GM12878 (cell line): Measurements from ENCODE around the gene PDE6B. TPM values are rescaled to one million over a fixed set of nuclear protein-coding genes. Genes with fewer than 3 reads are reported as not detected.

Source experiments
- ATAC-seq: fragments of 200-7000 bp; cut with Tn5 transposase; 3 replicates; pipeline ENCODE4 v1.9.1; 2020; ENCODE audit warnings: mild to moderate bottlenecking, moderate library complexity
- BruUV-seq: library from RNA; stranded (reverse); fragments of 400-500 nt; replicated peaks from 2 replicates; lab custom pipeline; 2021; lab: Mats Ljungman, UMichigan
- CTCF ChIA-PET: fragments of 300-600 bp; sonication (Branson Sonifier 250); formaldehyde crosslinking; extraction: SDS; loops from one replicate; lab custom pipeline; 2021; ENCODE audit warnings: inconsistent platforms; lab: Yijun Ruan, JAX
- POLR2A ChIA-PET: fragments of 350-600 bp; formaldehyde crosslinking; extraction: SDS; loops from one replicate; lab custom pipeline; 2021; ENCODE audit warnings: inconsistent platforms; lab: Charles Lee
- RAD21 ChIA-PET: fragments of 300-600 bp; sonication (Branson Sonifier 250); formaldehyde crosslinking; loops from one replicate; lab custom pipeline; 2023; ENCODE audit warnings: antibody characterized with exemption; ENCODE audit not compliant: unreplicated experiment; lab: Charles Lee
- SMC1A ChIA-PET: fragments of 300-600 bp; sonication (Branson Sonifier 250); formaldehyde crosslinking; loops from one replicate; lab custom pipeline; 2023; ENCODE audit not compliant: unreplicated experiment, uncharacterized antibody; lab: Charles Lee
- DNase-seq: peaks from one replicate; pipeline ENCODE4 v3.0.0-alpha.2; 2011; ENCODE audit warnings: low read depth, low spot score
- FAIRE-seq: peaks from 3 replicates; lab custom pipeline; 2011; peaks lifted over from hg19 to GRCh38; lab: Jason Lieb, UNC
- H2AFZ ChIP-seq: 2 replicates; pipeline ENCODE4 v1.6.0; 2011; ENCODE audit warnings: low read depth, low read length, control low read depth; ENCODE audit not compliant: control insufficient read depth
- H3K27ac ChIP-seq: 2 replicates; pipeline ENCODE4 v1.5.1; 2011; ENCODE audit warnings: control low read depth; ENCODE audit not compliant: control insufficient read depth, insufficient read depth
- H3K27me3 ChIP-seq, 2 experiments: replicated peaks in 1 of 2; 2 replicates each; pipeline versions ENCODE4 v1.6.0 to v1.6.1; 2011; ENCODE audit warnings: low read length in 1 of 2; ENCODE audit not compliant: control insufficient read depth in 2 of 2, insufficient read depth in 2 of 2
- H3K36me3 ChIP-seq, 2 experiments: 2 replicates each; pipeline ENCODE4 v1.5.1; 2011; ENCODE audit warnings: low read length in 1 of 2; ENCODE audit not compliant: control insufficient read depth in 2 of 2, insufficient read depth in 2 of 2
- H3K4me1 ChIP-seq: 2 replicates; pipeline ENCODE4 v1.6.1; 2011; ENCODE audit warnings: mild to moderate bottlenecking, low read length, moderate library complexity, mixed read lengths; ENCODE audit not compliant: control insufficient read depth, insufficient read depth
- H3K4me2 ChIP-seq: 2 replicates; pipeline ENCODE4 v1.6.0; 2011; ENCODE audit warnings: control low read depth; ENCODE audit not compliant: control insufficient read depth, insufficient read depth
- H3K4me3 ChIP-seq: fragments of 200-600 bp; sonication (generic); 2 replicates; pipeline ENCODE4 v1.5.1; 2016
- H3K79me2 ChIP-seq: 2 replicates; pipeline ENCODE4 v1.6.0; 2011; ENCODE audit warnings: low read length; ENCODE audit not compliant: control insufficient read depth, insufficient read depth
- H3K9ac ChIP-seq: 2 replicates; pipeline ENCODE4 v1.8.0; 2011; ENCODE audit warnings: low read length, control low read depth, mixed read lengths; ENCODE audit not compliant: control insufficient read depth, insufficient read depth
- H3K9me3 ChIP-seq: replicated peaks from 3 replicates; pipeline ENCODE4 v1.5.1; 2011; ENCODE audit warnings: mild to moderate bottlenecking, low read length; ENCODE audit not compliant: control insufficient read depth, insufficient read depth
- H4K20me1 ChIP-seq: 2 replicates; pipeline ENCODE4 v1.6.0; 2011; ENCODE audit not compliant: control insufficient read depth, insufficient read depth
- ASH2L ChIP-seq: fragments of 300-600, 200-600 bp; sonication (generic); IDR thresholded peaks from 2 replicates; pipeline ENCODE4 v1.6.1; 2017; ENCODE audit warnings: low read depth, mild to moderate bottlenecking, borderline replicate concordance
- ESRRA ChIP-seq: IDR thresholded peaks from 2 replicates; pipeline ENCODE4 v1.6.1; 2012; ENCODE audit warnings: mild to moderate bottlenecking, low read length, improper control_type of control experiment
- HDAC6 ChIP-seq: fragments of 200-600 bp; sonication (generic); IDR thresholded peaks from one replicate; pipeline ENCODE4 v1.8.0; 2017; ENCODE audit warnings: antibody characterized with exemption; ENCODE audit not compliant: unreplicated experiment
- NFIC ChIP-seq: IDR thresholded peaks from 2 replicates; pipeline ENCODE4 v1.6.1; 2012; ENCODE audit warnings: low read depth, mild to moderate bottlenecking, inconsistent platforms, low read length, moderate library complexity
- RCOR1 ChIP-seq: conservative IDR thresholded peaks from 2 replicates; pipeline ENCODE4 v1.6.1; 2012; ENCODE audit warnings: low read depth, low read length, improper control_type of control experiment
- TCF3 ChIP-seq: IDR thresholded peaks from 2 replicates; pipeline ENCODE4 v1.6.1; 2012; ENCODE audit warnings: low read depth, mild to moderate bottlenecking, low read length, borderline replicate concordance; ENCODE audit not compliant: insufficient read depth
- WGBS: methylation state at CpG from one replicate; pipeline ENCODE4 v1.1.6; 2016; ENCODE audit warnings: low lambda C conversion rate; ENCODE audit not compliant: insufficient replicate concordance, insufficient coverage; ENCODE audit errors: missing lambda C conversion rate; 5-methylcytosine and 5-hydroxymethylcytosine counted together
- in situ Hi-C: fragments of 300-500 bp; cut with MboI; formaldehyde crosslinking; loops from 9 replicates; pipeline ENCODE4 v1.14.3; 2018; ENCODE audit warnings: mixed read lengths
- intact Hi-C: fragments of 100-400 bp; cut with micrococcal nuclease; formaldehyde crosslinking; loops from one replicate; pipeline ENCODE4 v1.14.2; 2022; ENCODE audit not compliant: unreplicated experiment
- polyA plus RNA-seq, 11 experiments: library from polyadenylated mRNA; depleted of rRNA in 4 of 11; unstranded in 6 of 11; stranded (reverse) in 5 of 11; fragments of >200 nt; fragmentation: Nextera tagmentation in 4 of 11; fragmentation: Illumina TruSeq in 1 of 11; extraction: Ambion mirVana in 4 of 11; extraction: Trizol in 1 of 11; gene quantifications; 1 replicate in 1 of 11; 2 replicates in 10 of 11; pipeline versions ENCODE4 v1.2.1 to v1.2.3, GENCODE V29; 2011 to 2016; ENCODE audit warnings: inconsistent platforms in 2 of 11, missing spikeins in 2 of 11, low read depth in 1 of 11
- total RNA-seq, 4 experiments: library from RNA; depleted of rRNA in 3 of 4; stranded (reverse); fragments of >200 nt in 3 of 4; fragmentation: Illumina TruSeq in 1 of 4; extraction: Trizol in 1 of 4; gene quantifications; 2 replicates each; pipeline versions ENCODE4 v1.2.1 to v1.2.3, GENCODE V29; 2013 to 2021
- TF ChIP-seq, protein P1 (sequence below): fragments of 450-650 bp; IDR thresholded peaks from 2 replicates; pipeline ENCODE4 v1.6.1; 2017; ENCODE audit warnings: mild to moderate bottlenecking, moderate library complexity

Gene PDE6B
- total and polyA plus RNA-seq, 10 of the 15 experiments (the other 5 are each of a cell fraction or from before 2014, with no cell fraction given) = 2.6 to 6.4 (median 3.8) TPM

DNA sequence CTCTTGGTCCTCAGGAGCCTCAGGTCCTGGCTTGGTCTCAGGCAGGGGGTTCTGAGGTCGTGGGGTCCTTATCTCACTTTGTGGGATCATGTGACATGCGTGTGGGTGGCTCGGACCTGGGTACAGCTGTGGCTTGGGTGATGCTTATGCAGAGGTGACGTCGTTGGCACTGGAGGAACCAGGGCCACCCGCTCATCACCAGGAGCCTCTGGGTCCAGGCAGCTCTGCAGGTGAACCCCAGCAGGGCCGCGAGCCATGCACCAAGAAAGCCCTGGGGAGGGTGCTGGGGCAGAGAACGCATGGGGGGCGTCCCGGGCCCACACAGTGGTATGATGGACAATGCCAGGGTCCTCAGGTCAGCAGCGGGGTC is 40.0 kb downstream of the PDE6B start:
- DNase-seq (no peak), FAIRE-seq (no peak), ATAC-seq (no peak)
- H3K27me3 ChIP-seq = no peaks in the 10 kb centered on the region
- peaks cover 3% of the 10 kb centered on the region for H3K79me2 ChIP-seq
- no peak overlapping the region for H3K4me3 ChIP-seq
- H2AFZ ChIP-seq = no peak overlapping the region
- H3K36me3 ChIP-seq = no peaks in the 10 kb centered on the region
- RAD21 ChIA-PET = no interaction called here
- no peak for TF ChIP-seq NFIC
- TF ChIP-seq, protein P1, sequence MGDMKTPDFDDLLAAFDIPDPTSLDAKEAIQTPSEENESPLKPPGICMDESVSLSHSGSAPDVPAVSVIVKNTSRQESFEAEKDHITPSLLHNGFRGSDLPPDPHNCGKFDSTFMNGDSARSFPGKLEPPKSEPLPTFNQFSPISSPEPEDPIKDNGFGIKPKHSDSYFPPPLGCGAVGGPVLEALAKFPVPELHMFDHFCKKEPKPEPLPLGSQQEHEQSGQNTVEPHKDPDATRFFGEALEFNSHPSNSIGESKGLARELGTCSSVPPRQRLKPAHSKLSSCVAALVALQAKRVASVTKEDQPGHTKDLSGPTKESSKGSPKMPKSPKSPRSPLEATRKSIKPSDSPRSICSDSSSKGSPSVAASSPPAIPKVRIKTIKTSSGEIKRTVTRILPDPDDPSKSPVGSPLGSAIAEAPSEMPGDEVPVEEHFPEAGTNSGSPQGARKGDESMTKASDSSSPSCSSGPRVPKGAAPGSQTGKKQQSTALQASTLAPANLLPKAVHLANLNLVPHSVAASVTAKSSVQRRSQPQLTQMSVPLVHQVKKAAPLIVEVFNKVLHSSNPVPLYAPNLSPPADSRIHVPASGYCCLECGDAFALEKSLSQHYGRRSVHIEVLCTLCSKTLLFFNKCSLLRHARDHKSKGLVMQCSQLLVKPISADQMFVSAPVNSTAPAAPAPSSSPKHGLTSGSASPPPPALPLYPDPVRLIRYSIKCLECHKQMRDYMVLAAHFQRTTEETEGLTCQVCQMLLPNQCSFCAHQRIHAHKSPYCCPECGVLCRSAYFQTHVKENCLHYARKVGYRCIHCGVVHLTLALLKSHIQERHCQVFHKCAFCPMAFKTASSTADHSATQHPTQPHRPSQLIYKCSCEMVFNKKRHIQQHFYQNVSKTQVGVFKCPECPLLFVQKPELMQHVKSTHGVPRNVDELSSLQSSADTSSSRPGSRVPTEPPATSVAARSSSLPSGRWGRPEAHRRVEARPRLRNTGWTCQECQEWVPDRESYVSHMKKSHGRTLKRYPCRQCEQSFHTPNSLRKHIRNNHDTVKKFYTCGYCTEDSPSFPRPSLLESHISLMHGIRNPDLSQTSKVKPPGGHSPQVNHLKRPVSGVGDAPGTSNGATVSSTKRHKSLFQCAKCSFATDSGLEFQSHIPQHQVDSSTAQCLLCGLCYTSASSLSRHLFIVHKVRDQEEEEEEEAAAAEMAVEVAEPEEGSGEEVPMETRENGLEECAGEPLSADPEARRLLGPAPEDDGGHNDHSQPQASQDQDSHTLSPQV = no peak
- no peak for TF ChIP-seq ASH2L
- no peak for TF ChIP-seq ESRRA
- TF ChIP-seq HDAC6 = no peak
- no peak for TF ChIP-seq RCOR1
- TF ChIP-seq TCF3 = no peak
- no peaks in the 10 kb centered on the region; the same call in 2 of the 3 replicates for H3K9me3 ChIP-seq
- POLR2A ChIA-PET = interaction anchor here (1.6 to 1.8 kb wide), 2 partner anchors 8 to 10 kb away, joined by 6 to 9 read pairs; no protein-coding TSS in a partner anchor
- no peaks in the 10 kb centered on the region for H4K20me1 ChIP-seq
- no peak overlapping the region for H3K27ac ChIP-seq
- CTCF ChIA-PET = no interaction called here
- H3K4me2 ChIP-seq = no peak overlapping the region
- no peak overlapping the region for H3K9ac ChIP-seq
- WGBS = 64% methylated on average over 12 of the region's 12 CpGs
- in situ Hi-C loops (no loop called here), intact Hi-C loops (no loop called here)
- SMC1A ChIA-PET = no interaction called here
- BruUV-seq = no TSS peak
- no peaks in the 10 kb centered on the region for H3K4me1 ChIP-seq
